K562 (cell line): ENCODE measurements around the gene OBSCN. TPM values are rescaled to one million over a fixed set of nuclear protein-coding genes. Genes with fewer than 3 reads are reported as not detected.
A peak's percentile ranks its signal among the peaks of the same experiment; 100 is the strongest.

Source experiments
- BMI1 ChIP-seq: fragments of 150-350 bp; IDR thresholded peaks from 2 replicates; pipeline ENCODE4 v1.6.1; 2014; ENCODE audit warnings: low read length
- CSDE1 ChIP-seq, 2 experiments: fragments of 450-650 bp; IDR thresholded peaks; 2 replicates each; pipeline ENCODE4 v1.6.1; 2016; ENCODE audit warnings: mild to moderate bottlenecking in 1 of 2
- CTCFL ChIP-seq: IDR thresholded peaks from 2 replicates; pipeline ENCODE4 v1.6.1; 2011; ENCODE audit warnings: borderline replicate concordance, low read depth, mild to moderate bottlenecking, moderate library complexity, low read length; ENCODE audit not compliant: insufficient read depth, poor library complexity, severe bottlenecking
- GABPB1 ChIP-seq: sonication (generic); formaldehyde crosslinking; IDR thresholded peaks from 2 replicates; pipeline ENCODE4 v1.8.0; 2022; ENCODE audit warnings: mild to moderate bottlenecking, missing genetic modification reagents
- L3MBTL2 ChIP-seq: fragments of 450-650 bp; IDR thresholded peaks from 2 replicates; pipeline ENCODE4 v1.6.1; 2016; ENCODE audit warnings: mild to moderate bottlenecking, moderate library complexity
- MYNN ChIP-seq, 2 experiments: sonication (generic); formaldehyde crosslinking in 1 of 2; IDR thresholded peaks; 2 replicates each; pipeline versions ENCODE4 v1.5.0 to v1.6.1; 2016 to 2020; ENCODE audit warnings: antibody characterized with exemption in 1 of 2, missing genetic modification reagents in 1 of 2
- NEUROD1 ChIP-seq: fragments of 150-350 bp; IDR thresholded peaks from 2 replicates; pipeline ENCODE4 v1.6.1; 2014; ENCODE audit warnings: borderline replicate concordance, low read length, low read depth; ENCODE audit not compliant: partially characterized antibody
- NFYB ChIP-seq: IDR thresholded peaks from 2 replicates; pipeline ENCODE4 v1.6.1; 2011; ENCODE audit warnings: mild to moderate bottlenecking, moderate library complexity; ENCODE audit not compliant: insufficient read length; ENCODE audit errors: extremely low read depth
- NR1H2 ChIP-seq: sonication (generic); formaldehyde crosslinking; IDR thresholded peaks from 2 replicates; pipeline ENCODE4 v1.4.0; 2020; ENCODE audit warnings: mild to moderate bottlenecking, missing genetic modification reagents
- POLR2H ChIP-seq: IDR thresholded peaks from 2 replicates; pipeline ENCODE4 v1.6.1; 2016; ENCODE audit warnings: missing genetic modification characterization, low read depth, mild to moderate bottlenecking, control low read depth, missing compliant biosample characterization, moderate library complexity
- SETDB1 ChIP-seq: IDR thresholded peaks from one replicate; pipeline ENCODE4 v1.6.1; 2012; ENCODE audit warnings: low read length, control low read depth, inconsistent platforms
- SMAD4 ChIP-seq: fragments of 250-450 bp; sonication (Bioruptor Pico); conservative IDR thresholded peaks from 2 replicates; pipeline ENCODE4 v1.8.0; 2021; ENCODE audit warnings: inconsistent platforms, mild to moderate bottlenecking, moderate library complexity
- SMARCB1 ChIP-seq: IDR thresholded peaks from 2 replicates; pipeline ENCODE4 v1.6.1; 2011; ENCODE audit warnings: improper control_type of control experiment, low read depth; ENCODE audit not compliant: insufficient read length
- TEAD4 ChIP-seq, 2 experiments: sonication (generic) in 1 of 2; formaldehyde crosslinking in 1 of 2; IDR thresholded peaks; 2 replicates each; pipeline versions ENCODE4 v1.6.1 to v1.8.0; 2012 to 2022; ENCODE audit warnings: borderline replicate concordance in 1 of 2, inconsistent platforms in 1 of 2, low read length in 1 of 2, mild to moderate bottlenecking in 1 of 2, missing genetic modification reagents in 1 of 2
- TFAP4 ChIP-seq: sonication (generic); formaldehyde crosslinking; IDR thresholded peaks from 2 replicates; pipeline ENCODE4 v1.8.0; 2022; ENCODE audit warnings: missing genetic modification reagents, mild to moderate bottlenecking, moderate library complexity, borderline replicate concordance
- TSC22D4 ChIP-seq: fragments of 450-650 bp; IDR thresholded peaks from 2 replicates; pipeline ENCODE4 v1.6.1; 2016; ENCODE audit warnings: missing genetic modification characterization, missing biosample characterization, control low read depth
- ZBTB17 ChIP-seq: fragments of 450-650 bp; formaldehyde crosslinking; IDR thresholded peaks from 2 replicates; pipeline ENCODE4 v1.4.0; 2020; ENCODE audit warnings: mild to moderate bottlenecking
- ZNF146 ChIP-seq: IDR thresholded peaks from one replicate; pipeline ENCODE4 v1.6.1; 2018; ENCODE audit warnings: missing compliant biosample characterization; ENCODE audit not compliant: unreplicated experiment
- polyA plus RNA-seq, 8 experiments: library from polyadenylated mRNA; depleted of rRNA in 4 of 8; stranded (reverse) in 5 of 8; unstranded in 3 of 8; fragments of >200 nt; fragmentation: Nextera tagmentation in 2 of 8; fragmentation: Illumina TruSeq in 1 of 8; extraction: Ambion mirVana in 2 of 8; extraction: Trizol in 1 of 8; gene quantifications; 2 replicates each; pipeline versions ENCODE4 v1.2.1 to v1.2.3, GENCODE V29; 2011 to 2014; ENCODE audit warnings: inconsistent platforms in 1 of 8, missing spikeins in 1 of 8
- total RNA-seq, 7 experiments: library from RNA; depleted of rRNA in 6 of 7; stranded (reverse); fragments of >200 nt in 6 of 7; fragmentation: Illumina TruSeq in 2 of 7; extraction: Trizol in 2 of 7; gene quantifications; 2 replicates each; pipeline versions ENCODE4 v1.2.1 to v1.2.3, GENCODE V29; 2011 to 2021; ENCODE audit warnings: low replicate concordance in 1 of 7
- TF ChIP-seq, protein P1 (sequence below): sonication (generic); formaldehyde crosslinking; IDR thresholded peaks from 2 replicates; pipeline ENCODE4 v1.9.0; 2022; ENCODE audit warnings: mild to moderate bottlenecking, missing genetic modification reagents
- TF ChIP-seq, protein P2 (sequence below): fragments of 450-650 bp; IDR thresholded peaks from 2 replicates; pipeline ENCODE4 v1.6.1; 2016
- TF ChIP-seq, protein P3 (sequence below): sonication (generic); formaldehyde crosslinking; IDR thresholded peaks from 2 replicates; pipeline ENCODE4 v1.8.0; 2022; ENCODE audit warnings: mild to moderate bottlenecking, missing genetic modification reagents

OBSCN gene
- total and polyA plus RNA-seq, 9 of the 15 experiments (the other 6 are each of a cell fraction or from before 2014, with no cell fraction given), result 0.18 to 19.7 (median 3.6) TPM

GRCh38 chr1:228165372-228166169 is 42.3 kb upstream of the OBSCN start, which contains the start of gene IBA57 (continued):
- peak; percentile 57 for TF ChIP-seq GABPB1 (CRISPR knock-in tag)
- no peak for TF ChIP-seq CSDE1 (IDR thresholded peaks at IDR 0.05)
- no peak for TF ChIP-seq NFYB
- TF ChIP-seq TFAP4, result peak; percentile 54; the same call in 1 of the 2 replicates
- peak; percentile 81 for TF ChIP-seq SETDB1
- TF ChIP-seq POLR2H (tag), result peak; percentile 96
- TF ChIP-seq NEUROD1, result peak; percentile 61
- peak; percentile 94 for TF ChIP-seq L3MBTL2
- TF ChIP-seq TEAD4 (IDR thresholded peaks at IDR 0.05; ENCODE audit: low read length), result no peak; the same call in 1 of the 2 replicates
- TF ChIP-seq TEAD4 (CRISPR knock-in tag; IDR thresholded peaks at IDR 0.05; ENCODE audit: borderline replicate concordance), result peak; percentile 83; the same call in 1 of the 2 replicates
- peak; percentile 85 for TF ChIP-seq ZBTB17 (CRISPR knock-in tag)
- 0 out of 2 replicates have a peak, but pooled peaks have one; percentile 73 for TF ChIP-seq NR1H2 (CRISPR knock-in tag)
- no peak for TF ChIP-seq SMARCB1
- peak; percentile 100 for TF ChIP-seq CTCFL
- TF ChIP-seq TSC22D4 (tag), result no peak
- TF ChIP-seq, protein P1, sequence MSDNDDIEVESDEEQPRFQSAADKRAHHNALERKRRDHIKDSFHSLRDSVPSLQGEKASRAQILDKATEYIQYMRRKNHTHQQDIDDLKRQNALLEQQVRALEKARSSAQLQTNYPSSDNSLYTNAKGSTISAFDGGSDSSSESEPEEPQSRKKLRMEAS, result peak; percentile 94
- no peak for TF ChIP-seq MYNN (IDR thresholded peaks at IDR 0.05)
- no peak for TF ChIP-seq MYNN (CRISPR knock-in tag; IDR thresholded peaks at IDR 0.05)
- TF ChIP-seq SMAD4, result peak; percentile 88
- no peak for TF ChIP-seq ZNF146
- TF ChIP-seq, protein P2, sequence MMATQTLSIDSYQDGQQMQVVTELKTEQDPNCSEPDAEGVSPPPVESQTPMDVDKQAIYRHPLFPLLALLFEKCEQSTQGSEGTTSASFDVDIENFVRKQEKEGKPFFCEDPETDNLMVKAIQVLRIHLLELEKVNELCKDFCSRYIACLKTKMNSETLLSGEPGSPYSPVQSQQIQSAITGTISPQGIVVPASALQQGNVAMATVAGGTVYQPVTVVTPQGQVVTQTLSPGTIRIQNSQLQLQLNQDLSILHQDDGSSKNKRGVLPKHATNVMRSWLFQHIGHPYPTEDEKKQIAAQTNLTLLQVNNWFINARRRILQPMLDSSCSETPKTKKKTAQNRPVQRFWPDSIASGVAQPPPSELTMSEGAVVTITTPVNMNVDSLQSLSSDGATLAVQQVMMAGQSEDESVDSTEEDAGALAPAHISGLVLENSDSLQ, result peak; percentile 90
- TF ChIP-seq, protein P3, sequence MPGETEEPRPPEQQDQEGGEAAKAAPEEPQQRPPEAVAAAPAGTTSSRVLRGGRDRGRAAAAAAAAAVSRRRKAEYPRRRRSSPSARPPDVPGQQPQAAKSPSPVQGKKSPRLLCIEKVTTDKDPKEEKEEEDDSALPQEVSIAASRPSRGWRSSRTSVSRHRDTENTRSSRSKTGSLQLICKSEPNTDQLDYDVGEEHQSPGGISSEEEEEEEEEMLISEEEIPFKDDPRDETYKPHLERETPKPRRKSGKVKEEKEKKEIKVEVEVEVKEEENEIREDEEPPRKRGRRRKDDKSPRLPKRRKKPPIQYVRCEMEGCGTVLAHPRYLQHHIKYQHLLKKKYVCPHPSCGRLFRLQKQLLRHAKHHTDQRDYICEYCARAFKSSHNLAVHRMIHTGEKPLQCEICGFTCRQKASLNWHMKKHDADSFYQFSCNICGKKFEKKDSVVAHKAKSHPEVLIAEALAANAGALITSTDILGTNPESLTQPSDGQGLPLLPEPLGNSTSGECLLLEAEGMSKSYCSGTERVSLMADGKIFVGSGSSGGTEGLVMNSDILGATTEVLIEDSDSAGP (CRISPR knock-in tag), result no peak
- TF ChIP-seq BMI1, result peak; percentile 33; the same call in 1 of the 2 replicates
